GM18499 (cell line): ENCODE results near the gene ZSCAN12.

Experiments
- ATAC-seq: cut with Tn5 transposase; IDR thresholded peaks from one replicate; pipeline ENCODE4 v1.9.1; 2021; ENCODE audit warnings: moderate number of reproducible peaks; ENCODE audit not compliant: insufficient read depth, unreplicated experiment

The ZSCAN12 gene

DNA sequence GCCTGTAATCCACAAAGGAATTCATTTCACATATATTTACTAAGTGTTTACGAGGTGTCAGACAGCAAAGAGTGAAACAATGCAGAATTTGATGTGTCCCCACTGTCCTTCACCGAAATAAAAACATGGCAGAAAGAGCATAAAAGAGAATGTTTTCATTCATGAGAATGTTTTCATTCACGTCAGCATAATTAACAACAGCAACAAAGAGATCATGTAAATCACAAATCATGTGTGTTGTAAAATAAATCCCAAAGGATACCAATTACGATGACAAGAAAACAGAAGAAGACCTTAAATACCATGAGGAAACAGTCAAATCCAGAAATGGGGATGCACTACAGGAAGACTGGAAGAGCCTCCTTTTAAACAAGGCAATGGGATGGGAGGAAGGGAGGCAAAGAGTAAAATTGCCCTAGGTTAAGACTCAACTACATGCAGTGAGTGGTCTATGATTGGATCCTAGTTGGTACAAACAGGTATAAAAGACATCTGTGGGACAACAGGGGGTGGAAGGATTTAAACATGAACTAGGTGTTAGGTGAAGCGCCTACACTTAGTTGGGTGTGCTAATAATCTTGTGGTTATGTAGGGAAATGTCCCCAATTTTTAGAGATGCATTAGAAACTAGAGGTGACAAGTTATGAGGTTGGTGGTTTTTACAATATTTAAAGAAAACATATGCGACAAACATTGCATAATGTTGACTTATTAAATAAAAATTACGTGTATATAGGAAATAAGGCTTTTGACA, 65.1 kb downstream of the ZSCAN12 start:
- ATAC-seq, result no peak

DNA sequence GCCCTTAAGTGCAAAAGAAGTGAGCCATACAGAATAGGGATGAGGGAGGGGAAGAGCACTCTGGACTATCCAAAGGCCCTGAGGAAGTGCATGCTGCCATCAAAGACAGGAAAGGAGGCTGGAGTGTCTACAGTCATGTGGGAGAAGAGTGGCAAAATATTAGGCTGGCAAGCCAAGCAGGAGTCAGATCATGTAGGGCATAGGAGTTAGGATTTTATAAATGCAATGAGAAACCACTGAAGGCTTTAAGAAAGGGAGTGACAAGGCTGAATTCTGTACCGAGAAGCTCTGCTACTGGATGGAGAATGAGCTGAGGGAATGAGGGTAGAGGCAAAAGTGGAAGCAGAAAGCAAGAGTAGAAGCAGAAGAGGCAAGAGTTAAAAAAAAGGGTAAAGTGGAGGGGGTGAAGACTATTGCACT, 65.9 kb downstream of the ZSCAN12 start:
- ATAC-seq, result no peak

DNA sequence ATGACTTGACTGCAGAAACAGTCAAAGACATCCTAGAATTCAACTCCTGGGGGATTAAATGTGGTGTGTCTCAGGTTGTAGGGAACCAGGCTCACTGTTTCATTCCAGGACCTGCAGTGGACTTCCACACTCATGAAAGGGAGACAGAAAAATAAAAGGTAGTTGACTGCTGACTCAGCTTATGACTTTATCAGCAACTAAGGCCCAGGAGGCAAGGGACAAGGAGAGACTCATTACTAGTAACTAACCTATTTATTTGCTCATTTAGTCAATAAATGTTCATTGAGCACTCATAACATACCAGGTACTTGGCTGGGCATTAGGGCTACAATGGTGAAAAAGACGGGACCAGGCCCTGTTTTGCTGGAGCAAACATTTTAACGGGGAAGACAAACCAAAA, 66.5 kb downstream of the ZSCAN12 start:
- ATAC-seq, result no peak

DNA sequence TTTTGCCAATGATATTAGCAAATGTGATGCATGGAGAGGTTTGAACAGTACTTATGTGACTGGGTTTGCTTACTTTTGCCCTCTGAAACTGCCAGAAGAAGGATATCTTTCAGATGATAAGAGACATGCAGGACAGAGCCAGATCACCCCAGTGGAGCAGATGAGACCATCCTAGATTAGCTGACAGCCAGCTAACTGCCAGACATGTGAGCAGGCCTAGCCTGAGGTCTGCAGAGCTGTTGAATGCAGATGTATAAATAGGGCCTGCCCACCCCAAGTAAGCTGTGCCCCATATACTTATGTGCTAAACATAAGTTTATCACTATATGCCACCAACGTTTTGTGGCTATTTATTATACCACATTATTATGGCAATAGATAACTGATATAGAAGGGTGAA, 69.5 kb downstream of the ZSCAN12 start:
- no peak for ATAC-seq
